Measurements from ENCODE around the gene BPGM.

Gene BPGM

GRCh38 chr7:134627109-134627774, 19.4 kb upstream of the BPGM start:
- Histone ChIP-seq H3K27ac (no peak overlapping the region), H3K9ac (ENCODE audit: insufficient read length) (no peak overlapping the region)
- TF ChIP-seq EZH2 (IDR thresholded peaks at IDR 0.05), result no peak
- no peak for TF ChIP-seq POLR2AphosphoS5 (IDR thresholded peaks at IDR 0.05; ENCODE audit: borderline replicate concordance, low read depth, low read length)
- no peak for TF ChIP-seq FOXP2 (optimal IDR thresholded peaks at IDR 0.05; ENCODE audit: control extremely low read depth, extremely low read length, insufficient read depth)

GRCh38 chr7:134627775-134628153, 18.9 kb upstream of the BPGM start:
- Histone ChIP-seq H3K36me3 (ENCODE audit: insufficient read depth, low read length) (no peaks in the 10 kb centered on the region), H3K27ac (no peak overlapping the region), H3K9me3 (ENCODE audit: low read depth, low read length) (no peaks in the 10 kb centered on the region), H3K9ac (ENCODE audit: insufficient read length) (no peak overlapping the region), H3K4me3 (no peak overlapping the region)
- TF ChIP-seq POLR2AphosphoS5 (IDR thresholded peaks at IDR 0.05; ENCODE audit: borderline replicate concordance, low read depth, low read length) (no peak), EZH2 (IDR thresholded peaks at IDR 0.05) (no peak), FOXP2 (optimal IDR thresholded peaks at IDR 0.05; ENCODE audit: control extremely low read depth, extremely low read length, insufficient read depth) (no peak)
- no peak for DNase-seq (ENCODE audit: low read depth, low spot score)

More at GRCh38 chr7:134627109-134627774, 19.4 kb upstream of the BPGM start:
- no peak for DNase-seq (ENCODE audit: low read depth, low spot score)
- Histone ChIP-seq H3K9me3 (ENCODE audit: low read depth, low read length) (no peaks in the 10 kb centered on the region), H3K4me3 (no peak overlapping the region), H3K36me3 (ENCODE audit: insufficient read depth, low read length) (no peaks in the 10 kb centered on the region)

GRCh38 chr7:134629445-134629844, 17.2 kb upstream of the BPGM start:
- no peak overlapping the region for H3K27ac ChIP-seq
- no peak overlapping the region for H3K9ac ChIP-seq (ENCODE audit: insufficient read length)
- H3K36me3 ChIP-seq (ENCODE audit: insufficient read depth, low read length), result no peaks in the 10 kb centered on the region
- no peak for DNase-seq (ENCODE audit: low read depth, low spot score)
- H3K9me3 ChIP-seq (ENCODE audit: low read depth, low read length), result no peaks in the 10 kb centered on the region
- H3K4me3 ChIP-seq, result no peak overlapping the region
- TF ChIP-seq FOXP2 (optimal IDR thresholded peaks at IDR 0.05; ENCODE audit: control extremely low read depth, extremely low read length, insufficient read depth), result no peak
- no peak for TF ChIP-seq POLR2AphosphoS5 (IDR thresholded peaks at IDR 0.05; ENCODE audit: borderline replicate concordance, low read depth, low read length)
- no peak for TF ChIP-seq EZH2 (IDR thresholded peaks at IDR 0.05)

- DNase-seq (ENCODE audit: low read depth, low spot score), result no peak
- Histone ChIP-seq H3K4me3 (no peak overlapping the region), H3K27ac (no peak overlapping the region), H3K9ac (ENCODE audit: insufficient read length) (no peak overlapping the region), H3K36me3 (ENCODE audit: insufficient read depth, low read length) (no peaks in the 10 kb centered on the region), H3K9me3 (ENCODE audit: low read depth, low read length) (no peaks in the 10 kb centered on the region)
- TF ChIP-seq EZH2 (IDR thresholded peaks at IDR 0.05) (no peak), POLR2AphosphoS5 (IDR thresholded peaks at IDR 0.05; ENCODE audit: borderline replicate concordance, low read depth, low read length) (no peak), FOXP2 (optimal IDR thresholded peaks at IDR 0.05; ENCODE audit: control extremely low read depth, extremely low read length, insufficient read depth) (no peak)
Observed at GRCh38 chr7:134630237-134630636, 16.4 kb upstream of the BPGM start.

GRCh38 chr7:134630893-134631292, 15.8 kb upstream of the BPGM start:
- Histone ChIP-seq H3K36me3 (ENCODE audit: insufficient read depth, low read length) (no peaks in the 10 kb centered on the region), H3K27ac (no peak overlapping the region), H3K9ac (ENCODE audit: insufficient read length) (no peak overlapping the region), H3K9me3 (ENCODE audit: low read depth, low read length) (no peaks in the 10 kb centered on the region), H3K4me3 (no peak overlapping the region)
- DNase-seq (ENCODE audit: low read depth, low spot score), result no peak
- TF ChIP-seq EZH2 (IDR thresholded peaks at IDR 0.05) (no peak), FOXP2 (optimal IDR thresholded peaks at IDR 0.05; ENCODE audit: control extremely low read depth, extremely low read length, insufficient read depth) (no peak), POLR2AphosphoS5 (IDR thresholded peaks at IDR 0.05; ENCODE audit: borderline replicate concordance, low read depth, low read length) (no peak)

GRCh38 chr7:134632052-134632451, 14.6 kb upstream of the BPGM start:
- H3K27ac ChIP-seq, result no peak overlapping the region
- no peak for TF ChIP-seq EZH2 (IDR thresholded peaks at IDR 0.05)
- TF ChIP-seq POLR2AphosphoS5 (IDR thresholded peaks at IDR 0.05; ENCODE audit: borderline replicate concordance, low read depth, low read length), result no peak
- TF ChIP-seq FOXP2 (optimal IDR thresholded peaks at IDR 0.05; ENCODE audit: control extremely low read depth, extremely low read length, insufficient read depth), result no peak
- no peaks in the 10 kb centered on the region for H3K9me3 ChIP-seq (ENCODE audit: low read depth, low read length)
- DNase-seq (ENCODE audit: low read depth, low spot score), result no peak
- no peaks in the 10 kb centered on the region for H3K36me3 ChIP-seq (ENCODE audit: insufficient read depth, low read length)
- no peak overlapping the region for H3K4me3 ChIP-seq
- H3K9ac ChIP-seq (ENCODE audit: insufficient read length), result no peak overlapping the region

- Histone ChIP-seq H3K36me3 (ENCODE audit: insufficient read depth, low read length) (no peaks in the 10 kb centered on the region), H3K4me3 (no peak overlapping the region), H3K9me3 (ENCODE audit: low read depth, low read length) (no peaks in the 10 kb centered on the region), H3K9ac (ENCODE audit: insufficient read length) (no peak overlapping the region), H3K27ac (no peak overlapping the region)
- no peak for DNase-seq (ENCODE audit: low read depth, low spot score)
- TF ChIP-seq EZH2 (IDR thresholded peaks at IDR 0.05), result no peak
- no peak for TF ChIP-seq POLR2AphosphoS5 (IDR thresholded peaks at IDR 0.05; ENCODE audit: borderline replicate concordance, low read depth, low read length)
- no peak for TF ChIP-seq FOXP2 (optimal IDR thresholded peaks at IDR 0.05; ENCODE audit: control extremely low read depth, extremely low read length, insufficient read depth)
Observed at GRCh38 chr7:134632937-134633540, 13.6 kb upstream of the BPGM start.

GRCh38 chr7:134636008-134636449, 10.6 kb upstream of the BPGM start:
- Histone ChIP-seq H3K36me3 (ENCODE audit: insufficient read depth, low read length) (no peaks in the 10 kb centered on the region), H3K9ac (ENCODE audit: insufficient read length) (no peak overlapping the region), H3K27ac (no peak overlapping the region), H3K9me3 (ENCODE audit: low read depth, low read length) (no peaks in the 10 kb centered on the region), H3K4me3 (no peak overlapping the region)
- no peak for DNase-seq (ENCODE audit: low read depth, low spot score)
- no peak for TF ChIP-seq POLR2AphosphoS5 (IDR thresholded peaks at IDR 0.05; ENCODE audit: borderline replicate concordance, low read depth, low read length)
- no peak for TF ChIP-seq EZH2 (IDR thresholded peaks at IDR 0.05)
- no peak for TF ChIP-seq FOXP2 (optimal IDR thresholded peaks at IDR 0.05; ENCODE audit: control extremely low read depth, extremely low read length, insufficient read depth)
